Right lobe of liver (tissue), 4 donors: Measurements from ENCODE around the gene CDKN2B.

Experiments
- POLR2A ChIP-seq: fragments of 450-650 bp; IDR thresholded peaks from one replicate; pipeline ENCODE4 v1.6.1; 2017; ENCODE audit warnings: antibody characterized with exemption, mild to moderate bottlenecking
- TF ChIP-seq, protein P1 (sequence below), 4 donors: fragments of 200-600 bp in 3 of 4; fragments of 450-650 bp in 1 of 4; IDR thresholded peaks; one replicate each; pipeline versions ENCODE4 v1.5.1 to v1.8.0; 2016 to 2022; ENCODE audit warnings: antibody characterized with exemption in 4 of 4, mild to moderate bottlenecking in 2 of 4
- donor health status: DM: no; HTN: no; CAD: no.
- donor health status: DM: no; HTN: no; CAD: no.
- donor health status: DM: no; HTN: yes; CAD: no.

DNA sequence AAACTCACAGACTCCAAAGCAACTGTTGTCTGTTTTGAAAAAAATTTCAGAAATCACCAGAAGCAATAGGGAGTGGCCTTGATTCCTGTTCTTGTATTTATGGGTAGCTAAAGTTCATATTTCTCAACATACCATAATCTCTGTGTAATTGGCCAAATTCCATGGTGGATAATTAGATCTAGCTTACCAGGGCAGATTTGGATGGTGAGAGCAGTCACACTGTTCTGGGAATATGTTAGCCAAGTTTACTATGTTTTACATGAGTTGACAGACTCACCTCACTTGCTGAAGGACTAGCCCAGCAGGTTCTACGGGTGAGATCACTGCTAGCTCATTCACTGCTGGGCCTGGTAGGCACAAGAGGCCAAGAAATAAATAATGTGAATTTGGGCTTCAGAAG is 32.7 kb upstream of the CDKN2B start:
- TF ChIP-seq, protein P1, sequence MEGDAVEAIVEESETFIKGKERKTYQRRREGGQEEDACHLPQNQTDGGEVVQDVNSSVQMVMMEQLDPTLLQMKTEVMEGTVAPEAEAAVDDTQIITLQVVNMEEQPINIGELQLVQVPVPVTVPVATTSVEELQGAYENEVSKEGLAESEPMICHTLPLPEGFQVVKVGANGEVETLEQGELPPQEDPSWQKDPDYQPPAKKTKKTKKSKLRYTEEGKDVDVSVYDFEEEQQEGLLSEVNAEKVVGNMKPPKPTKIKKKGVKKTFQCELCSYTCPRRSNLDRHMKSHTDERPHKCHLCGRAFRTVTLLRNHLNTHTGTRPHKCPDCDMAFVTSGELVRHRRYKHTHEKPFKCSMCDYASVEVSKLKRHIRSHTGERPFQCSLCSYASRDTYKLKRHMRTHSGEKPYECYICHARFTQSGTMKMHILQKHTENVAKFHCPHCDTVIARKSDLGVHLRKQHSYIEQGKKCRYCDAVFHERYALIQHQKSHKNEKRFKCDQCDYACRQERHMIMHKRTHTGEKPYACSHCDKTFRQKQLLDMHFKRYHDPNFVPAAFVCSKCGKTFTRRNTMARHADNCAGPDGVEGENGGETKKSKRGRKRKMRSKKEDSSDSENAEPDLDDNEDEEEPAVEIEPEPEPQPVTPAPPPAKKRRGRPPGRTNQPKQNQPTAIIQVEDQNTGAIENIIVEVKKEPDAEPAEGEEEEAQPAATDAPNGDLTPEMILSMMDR (IDR thresholded peaks at IDR 0.05), result no peak
- no peak for TF ChIP-seq POLR2A
